Measurements from ENCODE around the gene PRTN3.

The PRTN3 gene

GRCh38 chr19:867301-867793 lies 26.5 kb downstream of the PRTN3 start:
- no peak for ATAC-seq

GRCh38 chr19:867855-868457 lies 27.2 kb downstream of the PRTN3 start:
- no peak for ATAC-seq
- TF ChIP-seq GLIS3 (CRISPR knock-in tag; IDR thresholded peaks at IDR 0.05): no peak
- TF ChIP-seq CREB5 (CRISPR knock-in tag; IDR thresholded peaks at IDR 0.05; ENCODE audit: low read depth): no peak
- TF ChIP-seq ZNF70 (CRISPR knock-in tag; IDR thresholded peaks at IDR 0.05): no peak
- TF ChIP-seq, protein P1, sequence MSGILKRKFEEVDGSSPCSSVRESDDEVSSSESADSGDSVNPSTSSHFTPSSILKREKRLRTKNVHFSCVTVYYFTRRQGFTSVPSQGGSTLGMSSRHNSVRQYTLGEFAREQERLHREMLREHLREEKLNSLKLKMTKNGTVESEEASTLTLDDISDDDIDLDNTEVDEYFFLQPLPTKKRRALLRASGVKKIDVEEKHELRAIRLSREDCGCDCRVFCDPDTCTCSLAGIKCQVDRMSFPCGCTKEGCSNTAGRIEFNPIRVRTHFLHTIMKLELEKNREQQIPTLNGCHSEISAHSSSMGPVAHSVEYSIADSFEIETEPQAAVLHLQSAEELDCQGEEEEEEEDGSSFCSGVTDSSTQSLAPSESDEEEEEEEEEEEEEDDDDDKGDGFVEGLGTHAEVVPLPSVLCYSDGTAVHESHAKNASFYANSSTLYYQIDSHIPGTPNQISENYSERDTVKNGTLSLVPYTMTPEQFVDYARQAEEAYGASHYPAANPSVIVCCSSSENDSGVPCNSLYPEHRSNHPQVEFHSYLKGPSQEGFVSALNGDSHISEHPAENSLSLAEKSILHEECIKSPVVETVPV (CRISPR knock-in tag; IDR thresholded peaks at IDR 0.05): no peak
- no peak for TF ChIP-seq PPARA (CRISPR knock-in tag; IDR thresholded peaks at IDR 0.05; ENCODE audit: borderline replicate concordance)
- no peak for TF ChIP-seq ZC3H10 (CRISPR knock-in tag; IDR thresholded peaks at IDR 0.05)
- TF ChIP-seq, protein P2, sequence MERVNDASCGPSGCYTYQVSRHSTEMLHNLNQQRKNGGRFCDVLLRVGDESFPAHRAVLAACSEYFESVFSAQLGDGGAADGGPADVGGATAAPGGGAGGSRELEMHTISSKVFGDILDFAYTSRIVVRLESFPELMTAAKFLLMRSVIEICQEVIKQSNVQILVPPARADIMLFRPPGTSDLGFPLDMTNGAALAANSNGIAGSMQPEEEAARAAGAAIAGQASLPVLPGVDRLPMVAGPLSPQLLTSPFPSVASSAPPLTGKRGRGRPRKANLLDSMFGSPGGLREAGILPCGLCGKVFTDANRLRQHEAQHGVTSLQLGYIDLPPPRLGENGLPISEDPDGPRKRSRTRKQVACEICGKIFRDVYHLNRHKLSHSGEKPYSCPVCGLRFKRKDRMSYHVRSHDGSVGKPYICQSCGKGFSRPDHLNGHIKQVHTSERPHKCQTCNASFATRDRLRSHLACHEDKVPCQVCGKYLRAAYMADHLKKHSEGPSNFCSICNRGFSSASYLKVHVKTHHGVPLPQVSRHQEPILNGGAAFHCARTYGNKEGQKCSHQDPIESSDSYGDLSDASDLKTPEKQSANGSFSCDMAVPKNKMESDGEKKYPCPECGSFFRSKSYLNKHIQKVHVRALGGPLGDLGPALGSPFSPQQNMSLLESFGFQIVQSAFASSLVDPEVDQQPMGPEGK (CRISPR knock-in tag; IDR thresholded peaks at IDR 0.05; ENCODE audit: borderline replicate concordance): no peak
- TF ChIP-seq RARB (CRISPR knock-in tag; IDR thresholded peaks at IDR 0.05): no peak

More at GRCh38 chr19:867301-867793, 26.5 kb downstream of the PRTN3 start:
- TF ChIP-seq, protein P3, sequence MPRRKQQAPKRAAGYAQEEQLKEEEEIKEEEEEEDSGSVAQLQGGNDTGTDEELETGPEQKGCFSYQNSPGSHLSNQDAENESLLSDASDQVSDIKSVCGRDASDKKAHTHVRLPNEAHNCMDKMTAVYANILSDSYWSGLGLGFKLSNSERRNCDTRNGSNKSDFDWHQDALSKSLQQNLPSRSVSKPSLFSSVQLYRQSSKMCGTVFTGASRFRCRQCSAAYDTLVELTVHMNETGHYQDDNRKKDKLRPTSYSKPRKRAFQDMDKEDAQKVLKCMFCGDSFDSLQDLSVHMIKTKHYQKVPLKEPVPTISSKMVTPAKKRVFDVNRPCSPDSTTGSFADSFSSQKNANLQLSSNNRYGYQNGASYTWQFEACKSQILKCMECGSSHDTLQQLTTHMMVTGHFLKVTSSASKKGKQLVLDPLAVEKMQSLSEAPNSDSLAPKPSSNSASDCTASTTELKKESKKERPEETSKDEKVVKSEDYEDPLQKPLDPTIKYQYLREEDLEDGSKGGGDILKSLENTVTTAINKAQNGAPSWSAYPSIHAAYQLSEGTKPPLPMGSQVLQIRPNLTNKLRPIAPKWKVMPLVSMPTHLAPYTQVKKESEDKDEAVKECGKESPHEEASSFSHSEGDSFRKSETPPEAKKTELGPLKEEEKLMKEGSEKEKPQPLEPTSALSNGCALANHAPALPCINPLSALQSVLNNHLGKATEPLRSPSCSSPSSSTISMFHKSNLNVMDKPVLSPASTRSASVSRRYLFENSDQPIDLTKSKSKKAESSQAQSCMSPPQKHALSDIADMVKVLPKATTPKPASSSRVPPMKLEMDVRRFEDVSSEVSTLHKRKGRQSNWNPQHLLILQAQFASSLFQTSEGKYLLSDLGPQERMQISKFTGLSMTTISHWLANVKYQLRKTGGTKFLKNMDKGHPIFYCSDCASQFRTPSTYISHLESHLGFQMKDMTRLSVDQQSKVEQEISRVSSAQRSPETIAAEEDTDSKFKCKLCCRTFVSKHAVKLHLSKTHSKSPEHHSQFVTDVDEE (CRISPR knock-in tag; IDR thresholded peaks at IDR 0.05): no peak
- TF ChIP-seq PPARA (CRISPR knock-in tag; IDR thresholded peaks at IDR 0.05; ENCODE audit: borderline replicate concordance): no peak
- TF ChIP-seq, protein P2 (CRISPR knock-in tag; IDR thresholded peaks at IDR 0.05; ENCODE audit: borderline replicate concordance): no peak
- TF ChIP-seq ZNF565 (CRISPR knock-in tag; conservative IDR thresholded peaks at IDR 0.05; ENCODE audit: low read depth): no peak

GRCh38 chr19:868458-869244 lies 27.9 kb downstream of the PRTN3 start:
- no peak for ATAC-seq
- TF ChIP-seq BACH2 (CRISPR knock-in tag; IDR thresholded peaks at IDR 0.05; ENCODE audit: borderline replicate concordance) (no peak), OSR1 (CRISPR knock-in tag; IDR thresholded peaks at IDR 0.05) (no peak), SNAI2 (CRISPR knock-in tag; IDR thresholded peaks at IDR 0.05) (no peak), PPARA (CRISPR knock-in tag; IDR thresholded peaks at IDR 0.05; ENCODE audit: borderline replicate concordance) (no peak), TCF4 (CRISPR knock-in tag; IDR thresholded peaks at IDR 0.05; ENCODE audit: borderline replicate concordance) (no peak), ZFP30 (CRISPR knock-in tag; IDR thresholded peaks at IDR 0.05) (no peak), CSDC2 (CRISPR knock-in tag; IDR thresholded peaks at IDR 0.05) (no peak), ZNF565 (CRISPR knock-in tag; conservative IDR thresholded peaks at IDR 0.05; ENCODE audit: low read depth) (no peak), ESRRG (CRISPR knock-in tag; IDR thresholded peaks at IDR 0.05) (no peak), GLIS3 (CRISPR knock-in tag; IDR thresholded peaks at IDR 0.05) (no peak), ZNF70 (CRISPR knock-in tag; IDR thresholded peaks at IDR 0.05) (no peak), RARB (CRISPR knock-in tag; IDR thresholded peaks at IDR 0.05) (no peak), TOX (CRISPR knock-in tag; IDR thresholded peaks at IDR 0.05; ENCODE audit: borderline replicate concordance) (no peak), ZNF8 (CRISPR knock-in tag; IDR thresholded peaks at IDR 0.05) (no peak), CREB5 (CRISPR knock-in tag; IDR thresholded peaks at IDR 0.05; ENCODE audit: low read depth) (no peak)
- TF ChIP-seq, protein P2 (CRISPR knock-in tag; IDR thresholded peaks at IDR 0.05; ENCODE audit: borderline replicate concordance): no peak
- TF ChIP-seq, protein P1 (CRISPR knock-in tag; IDR thresholded peaks at IDR 0.05): no peak
